Measurements from ENCODE around the gene ADIPOQ.
"Not testable (repeated sequence)": the region's sequence is repeated elsewhere in the genome, so short reads cannot be mapped to it uniquely, and the experiment has no call there.

The ADIPOQ gene

DNA sequence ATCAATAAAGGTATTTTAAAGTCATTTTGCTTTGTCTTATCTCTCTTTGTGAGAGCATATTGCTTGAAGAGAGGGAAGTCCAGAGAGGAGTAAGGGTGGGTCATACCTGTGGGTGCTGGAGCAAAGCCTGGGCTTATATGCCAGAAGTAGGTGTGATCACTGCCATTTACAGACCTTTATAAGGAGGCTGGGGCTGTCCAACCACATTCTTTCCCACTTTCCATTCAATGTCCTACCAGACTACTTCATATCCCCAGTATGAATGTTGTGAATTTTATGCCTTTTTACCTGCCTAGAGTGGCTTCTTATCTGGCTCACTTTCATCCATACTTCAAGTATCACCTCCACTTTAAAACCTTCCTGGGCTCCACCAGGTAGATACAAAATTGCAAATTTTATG lies 48.4 kb downstream of the ADIPOQ start:
- TF ChIP-seq, protein P1, sequence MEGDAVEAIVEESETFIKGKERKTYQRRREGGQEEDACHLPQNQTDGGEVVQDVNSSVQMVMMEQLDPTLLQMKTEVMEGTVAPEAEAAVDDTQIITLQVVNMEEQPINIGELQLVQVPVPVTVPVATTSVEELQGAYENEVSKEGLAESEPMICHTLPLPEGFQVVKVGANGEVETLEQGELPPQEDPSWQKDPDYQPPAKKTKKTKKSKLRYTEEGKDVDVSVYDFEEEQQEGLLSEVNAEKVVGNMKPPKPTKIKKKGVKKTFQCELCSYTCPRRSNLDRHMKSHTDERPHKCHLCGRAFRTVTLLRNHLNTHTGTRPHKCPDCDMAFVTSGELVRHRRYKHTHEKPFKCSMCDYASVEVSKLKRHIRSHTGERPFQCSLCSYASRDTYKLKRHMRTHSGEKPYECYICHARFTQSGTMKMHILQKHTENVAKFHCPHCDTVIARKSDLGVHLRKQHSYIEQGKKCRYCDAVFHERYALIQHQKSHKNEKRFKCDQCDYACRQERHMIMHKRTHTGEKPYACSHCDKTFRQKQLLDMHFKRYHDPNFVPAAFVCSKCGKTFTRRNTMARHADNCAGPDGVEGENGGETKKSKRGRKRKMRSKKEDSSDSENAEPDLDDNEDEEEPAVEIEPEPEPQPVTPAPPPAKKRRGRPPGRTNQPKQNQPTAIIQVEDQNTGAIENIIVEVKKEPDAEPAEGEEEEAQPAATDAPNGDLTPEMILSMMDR (IDR thresholded peaks at IDR 0.05; ENCODE audit: extremely low read depth, missing control alignments), result no peak
- no peak for DNase-seq (ENCODE audit: low spot score)

DNA sequence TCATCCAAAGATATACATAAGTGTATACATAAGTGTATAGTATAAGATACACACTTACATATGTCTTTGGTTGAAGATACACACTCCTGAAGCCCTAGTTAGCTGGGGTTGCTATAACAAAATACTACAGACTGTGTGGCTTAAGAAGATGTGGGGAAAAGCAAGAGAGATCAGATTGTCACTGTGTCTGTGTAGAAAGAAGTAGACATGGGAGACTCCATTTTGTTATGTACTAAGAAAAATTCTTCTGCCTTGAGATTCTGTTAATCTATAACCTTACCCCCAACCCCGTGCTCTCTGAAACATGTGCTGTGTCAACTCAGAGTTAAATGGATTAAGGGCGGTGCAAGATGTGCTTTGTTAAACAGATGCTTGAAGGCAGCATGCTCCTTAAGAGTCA lies 50.6 kb downstream of the ADIPOQ start:
- not testable (repeated sequence) for DNase-seq (ENCODE audit: low spot score)

DNA sequence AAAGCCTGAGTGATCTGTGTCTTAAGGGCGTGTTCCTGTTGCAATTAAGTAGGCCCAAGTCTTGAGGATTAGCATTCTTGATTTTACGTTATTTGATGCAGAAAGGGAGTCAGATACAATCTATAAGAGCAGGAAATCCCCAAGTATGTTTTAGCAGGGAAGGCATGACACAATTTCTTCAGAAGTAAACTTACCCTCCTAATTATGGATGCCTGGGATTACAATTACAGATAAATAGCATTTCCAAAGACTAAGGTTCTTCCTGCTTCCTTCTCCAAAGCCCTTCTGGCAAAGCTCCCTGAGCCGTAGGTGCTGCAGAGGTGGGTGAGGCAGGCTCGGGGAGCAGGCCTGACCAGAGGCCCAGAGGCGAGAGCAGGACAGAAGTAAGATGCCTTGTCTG lies 52.9 kb downstream of the ADIPOQ start:
- DNase-seq (ENCODE audit: low spot score), result no peak
- TF ChIP-seq, protein P1 (IDR thresholded peaks at IDR 0.05; ENCODE audit: extremely low read depth, missing control alignments), result no peak

DNA sequence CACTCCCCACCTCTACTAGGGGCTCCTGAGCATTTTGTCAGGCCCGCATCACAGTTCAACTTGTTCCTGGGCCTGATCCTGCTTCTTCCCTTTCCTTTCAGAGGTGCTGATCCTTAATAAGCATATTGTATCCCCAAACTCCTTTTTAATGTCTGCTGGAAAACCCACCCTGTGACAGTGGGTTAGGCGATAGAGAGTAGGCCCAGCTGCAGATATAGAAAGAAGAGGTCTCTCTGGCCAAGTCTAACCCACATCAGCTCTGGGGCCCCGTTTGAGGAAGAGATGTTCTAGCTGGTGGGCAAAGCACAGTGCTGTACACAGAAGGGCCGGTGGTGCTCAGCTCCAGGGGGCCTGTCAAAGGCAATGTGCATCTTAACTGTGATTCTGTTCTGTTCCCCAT lies 53.5 kb downstream of the ADIPOQ start:
- TF ChIP-seq, protein P1 (IDR thresholded peaks at IDR 0.05; ENCODE audit: extremely low read depth, missing control alignments), result no peak
- DNase-seq (ENCODE audit: low spot score), result no peak

DNA sequence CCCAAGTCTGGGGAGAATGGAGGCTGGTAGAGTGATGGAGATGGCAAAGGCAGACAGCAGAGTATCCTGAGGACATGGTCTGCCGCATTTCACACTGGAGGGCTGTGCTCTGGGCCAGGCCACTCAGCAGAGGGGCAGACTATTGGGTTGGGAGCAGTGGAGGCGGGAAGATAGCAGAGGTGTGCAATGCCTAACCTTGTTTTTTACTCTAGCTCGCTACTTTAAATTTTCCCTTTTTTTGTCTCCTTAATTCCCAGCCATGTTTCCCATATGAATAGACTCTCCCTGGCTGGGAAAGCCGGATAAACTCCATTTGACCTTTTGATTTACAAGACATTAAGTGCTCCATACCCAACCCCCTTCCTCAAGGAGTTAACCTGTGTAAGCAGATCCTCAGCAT lies 54.4 kb downstream of the ADIPOQ start:
- no peak for DNase-seq (ENCODE audit: low spot score)
- TF ChIP-seq, protein P1 (IDR thresholded peaks at IDR 0.05; ENCODE audit: extremely low read depth, missing control alignments), result no peak

DNA sequence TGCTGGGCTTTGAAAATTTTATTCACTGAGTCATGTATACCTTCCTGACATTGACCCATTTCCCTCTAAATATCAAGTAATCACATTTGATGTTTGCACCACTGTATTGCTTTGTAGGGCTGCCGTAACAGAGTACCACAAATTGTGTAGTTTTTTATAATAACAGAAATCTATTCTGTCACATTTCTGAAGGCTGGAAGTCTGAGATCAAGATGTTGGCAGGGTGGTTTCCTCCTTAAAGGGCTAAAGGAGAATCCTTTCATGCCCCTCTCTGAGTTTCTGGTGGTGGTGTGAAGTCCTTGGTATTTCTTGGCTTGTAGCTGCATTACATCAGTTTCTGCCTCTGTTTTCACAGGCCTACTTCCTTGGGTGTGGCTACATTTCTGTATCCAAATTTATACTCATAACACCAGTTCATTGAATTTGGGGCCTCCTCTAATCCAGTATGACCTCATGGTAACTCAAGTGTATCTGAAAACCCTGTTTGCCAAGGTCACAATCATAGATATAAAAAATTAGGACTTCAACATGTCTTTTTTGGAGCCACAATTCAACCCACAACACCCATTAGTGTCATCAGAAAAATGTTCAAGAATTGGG lies 58.7 kb downstream of the ADIPOQ start:
- TF ChIP-seq, protein P1 (IDR thresholded peaks at IDR 0.05; ENCODE audit: extremely low read depth, missing control alignments), result no peak
- no peak for DNase-seq (ENCODE audit: low spot score)

DNA sequence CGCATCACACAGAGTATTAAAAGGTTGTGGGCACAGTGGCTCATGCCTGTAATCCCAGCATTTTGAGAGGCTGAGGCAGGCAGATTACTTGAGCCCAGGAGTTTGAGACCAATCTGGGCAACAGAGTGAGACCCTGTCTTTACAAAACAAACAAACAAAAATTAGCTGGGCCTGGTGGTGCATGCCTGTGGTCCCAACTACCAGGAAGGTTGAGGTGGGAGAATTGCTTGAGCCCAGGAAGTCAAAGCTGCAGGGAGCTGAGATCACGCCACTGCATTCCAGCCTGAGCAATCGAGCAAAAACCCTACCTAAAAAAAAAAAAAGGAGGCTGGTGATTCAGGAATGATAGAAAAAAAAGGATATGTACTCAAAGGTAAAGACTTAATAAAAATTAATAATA lies 59.6 kb downstream of the ADIPOQ start:
- no peak for DNase-seq (ENCODE audit: low spot score)
- TF ChIP-seq, protein P1 (IDR thresholded peaks at IDR 0.05; ENCODE audit: extremely low read depth, missing control alignments), result no peak

DNA sequence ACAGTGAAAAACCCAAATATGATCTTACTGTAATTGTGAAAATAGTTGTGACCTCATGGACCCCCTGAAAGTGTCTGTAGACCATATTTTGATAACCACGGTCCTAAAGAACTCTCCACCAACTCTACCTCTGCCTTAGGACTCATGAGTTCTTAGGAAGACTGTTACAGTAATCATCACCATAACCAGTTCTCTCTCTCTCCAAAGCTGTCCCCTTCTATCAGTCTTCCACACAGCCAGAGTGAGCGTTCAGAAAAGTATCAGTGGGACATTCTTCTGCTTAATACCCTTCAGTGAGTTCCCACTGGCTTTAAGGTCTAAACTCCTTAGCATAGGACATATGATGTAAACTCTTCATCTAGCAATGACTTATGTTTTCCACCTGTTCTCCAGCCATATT lies 60.2 kb downstream of the ADIPOQ start:
- TF ChIP-seq, protein P1 (IDR thresholded peaks at IDR 0.05; ENCODE audit: extremely low read depth, missing control alignments), result no peak
- DNase-seq (ENCODE audit: low spot score), result no peak

DNA sequence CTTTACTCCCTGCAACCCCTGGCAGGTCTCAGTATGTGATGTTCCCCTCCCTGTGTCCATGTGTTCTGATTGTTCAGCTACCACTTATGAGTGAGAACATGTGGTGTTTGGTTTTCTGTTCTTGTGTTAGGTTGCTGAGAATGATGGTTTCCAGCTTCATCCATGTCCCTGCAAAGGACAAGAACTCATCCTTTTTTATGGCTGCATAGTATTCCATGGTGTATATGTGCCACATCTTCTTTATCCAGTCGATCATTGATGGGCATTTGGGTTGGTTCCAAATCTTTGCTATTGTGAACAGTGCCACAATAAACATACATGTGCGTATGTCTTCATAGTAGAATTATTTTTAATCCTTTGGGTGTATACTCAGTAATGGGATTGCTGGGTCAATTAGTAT lies 61.2 kb downstream of the ADIPOQ start:
- not testable (repeated sequence) for DNase-seq (ENCODE audit: low spot score)

DNA sequence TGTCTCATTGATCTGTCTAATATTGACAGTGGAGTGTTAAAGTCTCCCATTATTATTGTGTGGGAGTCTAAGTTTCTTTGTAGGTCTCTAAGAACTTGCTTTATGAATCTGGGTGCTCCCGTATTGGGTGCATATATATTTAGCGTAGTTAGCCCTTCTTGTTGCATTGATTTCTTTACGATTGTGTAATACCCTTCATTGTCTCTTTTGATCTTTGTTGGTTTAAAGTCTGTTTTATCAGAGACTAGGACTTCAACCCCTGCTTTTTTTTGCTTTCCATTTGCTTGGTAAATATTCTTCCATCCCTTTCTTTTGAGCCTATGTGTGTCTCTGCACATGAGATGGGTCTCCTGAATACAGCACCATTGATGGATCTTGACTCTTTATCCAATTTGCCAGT lies 64.6 kb downstream of the ADIPOQ start:
- not testable (repeated sequence) for DNase-seq (ENCODE audit: low spot score)
